Measurements from ENCODE around the gene SNX8. TPM values are rescaled to one million over a fixed set of nuclear protein-coding genes. Genes with fewer than 3 reads are reported as not detected.

The SNX8 gene
- total and polyA plus RNA-seq, 2 donors (not counting 3 experiments of a cell fraction or from before 2014, with no cell fraction given): 24.5 to 50.3 TPM

- H3K9me3 ChIP-seq (replicated peaks; ENCODE audit: control insufficient read depth, insufficient read depth, low read length): no peaks in the 10 kb centered on the region
- BruUV-seq (replicated peaks): no TSS peak
- intact Hi-C loops (cut with micrococcal nuclease) (no loop called here), dilution Hi-C loops (cut with MboI; ENCODE audit: extremely low pct_ligation_motif_present, low sequenced_read_pairs) (no loop called here)
- ChIA-PET CTCF (interaction anchor here (0.8 to 2.8 kb wide), 5 partner anchors 9 to 777 kb away, joined by 3 to 8 read pairs (median 3); no protein-coding TSS in a partner anchor), POLR2A (interaction anchor here (1.1 to 1.2 kb wide), 2 partner anchors 11 to 51 kb away, joined by 3 to 4 read pairs; no protein-coding TSS in a partner anchor)
- H3K9ac ChIP-seq (replicated peaks; ENCODE audit: extremely low read depth, insufficient read depth, low read length): peak overlapping the region; percentile 100
- peaks cover 60% of the 10 kb centered on the region for H3K79me2 ChIP-seq (ENCODE audit: control insufficient read depth, insufficient read depth, low read length)
- DNase-seq (ENCODE audit: low read depth, low spot score): peak; percentile 24
- no peak for TF ChIP-seq CTCF (IDR thresholded peaks at IDR 0.05; ENCODE audit: extremely low read depth in 1 of 2, insufficient read depth in 1 of 2, low read depth in 1 of 2, low read length in 2 of 2)
- TF ChIP-seq EZH2 (IDR thresholded peaks at IDR 0.05; ENCODE audit: borderline replicate concordance, low read depth, low read length, severe bottlenecking): no peak
- TF ChIP-seq MYC (IDR thresholded peaks at IDR 0.05; ENCODE audit: low read depth, low read length): no peak
- no peak for TF ChIP-seq MAX (IDR thresholded peaks at IDR 0.05; ENCODE audit: insufficient read depth, insufficient read length)
- no peak for TF ChIP-seq POLR2AphosphoS5 (IDR thresholded peaks at IDR 0.05; ENCODE audit: insufficient read depth, low read depth, low read length)
- TF ChIP-seq JUN (IDR thresholded peaks at IDR 0.05; ENCODE audit: borderline replicate concordance, insufficient read depth, insufficient read length, low read depth): no peak
- TF ChIP-seq FOS (IDR thresholded peaks at IDR 0.05; ENCODE audit: borderline replicate concordance, insufficient read depth, low read length): no peak
- TF ChIP-seq GATA2 (IDR thresholded peaks at IDR 0.05; ENCODE audit: insufficient read depth, insufficient read length, low read depth, low read length): no peak
- TF ChIP-seq POLR2A (IDR thresholded peaks at IDR 0.05; ENCODE audit: low read depth, low read length): no peak
- H3K4me1 ChIP-seq (ENCODE audit: control insufficient read depth, extremely low read depth, insufficient read depth, low read length): peaks cover 13% of the 10 kb centered on the region
- peak overlapping the region; percentile 76 for H3K4me2 ChIP-seq (ENCODE audit: insufficient read depth, low read length)
- peak; percentile 63 for FAIRE-seq
- H2AFZ ChIP-seq (ENCODE audit: low read depth, low read length): no peak overlapping the region
- H3K36me3 ChIP-seq (ENCODE audit: control insufficient read depth in 2 of 2, extremely low read depth in 1 of 2, insufficient read depth in 2 of 2, low read length in 2 of 2): peaks cover 0 to 3% of the 10 kb centered on the region in 2 experiments
- peak overlapping the region; percentile 79 to 86 (median 84) for H3K4me3 ChIP-seq (replicated peaks in 1 of 3; ENCODE audit: insufficient read depth in 1 of 3, low read depth in 1 of 3, low read length in 3 of 3)
- H3K27ac ChIP-seq (ENCODE audit: insufficient read depth, low read depth, low read length): peak overlapping the region; percentile 99
- H3K27me3 ChIP-seq (ENCODE audit: control insufficient read depth in 2 of 2, insufficient read depth in 2 of 2, low read length in 2 of 2): no peaks in the 10 kb centered on the region
- H3K9me1 ChIP-seq (replicated peaks; ENCODE audit: control insufficient read depth, extremely low read depth, insufficient read depth, low read length): no peaks in the 10 kb centered on the region
- H4K20me1 ChIP-seq (replicated peaks; ENCODE audit: control insufficient read depth, extremely low read depth, insufficient read depth, low read length): no peaks in the 10 kb centered on the region
These were observed 41.4 kb upstream of the SNX8 start for GRCh38 chr7:2355705-2356008.

Measured in endothelial cell of umbilical vein (primary cell).